Limb (tissue), 2 donors: ENCODE results near the gene ABCF3.

ENCODE experiments used
- DNase-seq, 2 donors: peaks; one replicate each; pipeline ENCODE4 v3.0.0-alpha.2; 2016; ENCODE audit errors: extremely low spot score in 2 of 2

ABCF3 gene

DNA sequence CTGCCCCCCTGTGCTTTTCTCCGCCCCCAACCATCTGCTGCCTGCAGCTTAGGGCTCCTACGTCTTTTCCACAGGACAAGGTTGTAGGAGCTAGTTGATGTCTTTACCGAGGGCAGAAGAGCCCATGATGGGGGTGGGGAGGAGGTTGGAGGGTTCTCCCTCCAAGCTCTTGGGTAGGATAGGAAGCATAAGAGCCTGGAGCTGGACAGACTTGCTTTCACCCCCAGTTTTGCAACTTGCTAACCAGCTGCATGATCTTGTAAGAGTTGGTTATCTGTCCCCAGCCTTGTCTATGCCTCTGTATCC, 856 bp downstream of the ABCF3 start:
- DNase-seq: no peak

DNA sequence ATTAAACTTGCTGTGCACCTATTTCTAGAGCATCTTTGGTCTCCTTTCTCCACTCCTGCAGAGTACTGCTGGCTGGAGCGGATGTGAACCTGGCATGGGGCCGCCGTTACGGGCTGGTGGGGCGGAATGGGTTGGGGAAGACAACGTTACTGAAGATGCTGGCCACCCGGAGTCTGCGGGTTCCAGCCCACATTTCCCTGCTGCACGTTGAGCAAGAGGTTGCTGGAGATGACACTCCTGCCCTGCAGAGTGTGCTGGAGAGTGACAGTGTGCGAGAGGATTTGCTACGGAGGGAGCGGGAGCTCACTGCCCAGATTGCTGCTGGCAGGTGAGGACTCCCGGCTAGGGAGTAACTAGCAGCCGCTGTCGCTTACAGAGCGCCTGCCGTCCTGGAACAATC, 2.1 kb downstream of the ABCF3 start:
- no peak for DNase-seq

- no peak for DNase-seq
These were observed 3.4 kb downstream of the ABCF3 start for GRCh38 chr3:184189421-184189820.

GRCh38 chr3:184192889-184193288, 6.9 kb downstream of the ABCF3 start:
- DNase-seq: no peak

GRCh38 chr3:184193991-184194539, 8.1 kb downstream of the ABCF3 start:
- no peak for DNase-seq

DNA sequence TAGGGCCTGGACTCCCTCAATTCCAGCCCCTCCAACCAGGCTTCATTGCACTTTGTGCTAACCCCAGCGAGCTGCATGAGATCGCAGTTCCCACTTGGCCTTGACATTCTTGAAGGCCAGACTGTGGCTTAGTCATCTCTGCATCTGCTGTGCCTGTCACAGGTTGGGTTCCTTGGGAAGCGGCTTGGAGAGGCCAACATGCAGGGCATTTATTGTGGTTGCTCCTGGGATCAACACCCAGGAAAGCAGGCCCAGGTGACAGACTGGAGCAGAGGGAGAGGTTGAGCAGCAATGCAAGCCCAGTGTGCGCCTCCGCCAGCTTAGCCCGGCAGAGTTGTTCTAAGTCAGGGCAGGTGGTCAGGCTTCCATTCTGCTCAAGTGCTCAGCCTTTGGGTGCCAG, 10.5 kb downstream of the ABCF3 start:
- no peak for DNase-seq

DNA sequence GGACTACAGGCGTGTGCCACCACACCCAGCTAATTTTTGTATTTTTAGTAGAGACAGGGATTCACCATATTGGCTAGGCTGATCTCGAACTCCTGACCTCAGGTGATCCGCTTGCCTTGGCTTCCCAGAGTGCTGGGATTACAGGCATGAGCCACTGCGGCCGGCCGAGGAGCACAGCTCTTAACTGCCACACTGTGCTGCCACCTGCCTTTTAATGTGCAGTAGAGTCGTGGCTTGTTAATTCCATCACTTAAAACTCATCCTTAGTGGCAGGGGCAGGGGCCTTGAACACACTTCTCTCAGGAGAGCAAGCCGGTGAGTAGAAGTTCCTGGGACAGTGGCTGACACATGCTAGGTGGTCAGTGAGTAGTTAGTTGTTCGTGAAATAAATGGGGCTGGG, 12.5 kb downstream of the ABCF3 start:
- no peak for DNase-seq

DNA sequence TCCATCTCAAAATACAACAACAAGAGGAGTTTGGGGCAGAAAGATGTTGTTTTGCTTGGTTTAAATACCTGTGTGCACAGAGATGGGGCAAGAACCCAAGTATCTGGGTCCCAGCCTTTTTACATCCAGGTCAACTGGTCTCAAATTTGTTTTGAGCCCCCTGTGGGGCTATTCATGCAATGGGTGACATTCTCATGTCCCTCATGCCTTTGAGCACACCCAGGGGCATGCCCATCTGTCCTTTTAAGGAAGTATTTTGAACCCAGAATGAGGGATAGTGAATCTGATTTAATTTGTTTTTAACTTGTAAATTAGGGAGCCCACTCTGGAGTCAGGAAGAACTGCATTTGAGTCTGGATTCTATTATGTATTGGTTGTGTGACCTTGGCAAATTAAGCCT, 14.8 kb downstream of the ABCF3 start:
- DNase-seq: no peak

DNA sequence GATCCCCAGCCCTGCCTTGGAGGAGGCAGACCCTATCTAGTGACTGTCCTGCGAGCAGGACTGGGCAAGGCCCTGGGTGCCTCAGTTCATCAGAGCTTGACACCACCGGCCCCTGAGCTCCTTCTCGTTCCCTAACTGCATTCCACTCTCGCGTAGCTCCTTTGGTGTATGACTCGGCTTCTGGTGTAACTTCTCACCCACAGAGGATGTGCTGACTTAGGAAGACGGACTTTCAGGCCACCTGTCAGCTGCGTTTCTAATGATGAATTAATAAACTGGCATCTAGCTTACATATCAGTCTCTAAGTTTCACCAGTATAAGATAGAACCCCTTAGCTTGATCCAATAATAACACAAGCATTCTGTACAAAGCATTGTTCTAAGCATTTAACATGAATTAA, 17.5 kb downstream of the ABCF3 start:
- no peak for DNase-seq

DNA sequence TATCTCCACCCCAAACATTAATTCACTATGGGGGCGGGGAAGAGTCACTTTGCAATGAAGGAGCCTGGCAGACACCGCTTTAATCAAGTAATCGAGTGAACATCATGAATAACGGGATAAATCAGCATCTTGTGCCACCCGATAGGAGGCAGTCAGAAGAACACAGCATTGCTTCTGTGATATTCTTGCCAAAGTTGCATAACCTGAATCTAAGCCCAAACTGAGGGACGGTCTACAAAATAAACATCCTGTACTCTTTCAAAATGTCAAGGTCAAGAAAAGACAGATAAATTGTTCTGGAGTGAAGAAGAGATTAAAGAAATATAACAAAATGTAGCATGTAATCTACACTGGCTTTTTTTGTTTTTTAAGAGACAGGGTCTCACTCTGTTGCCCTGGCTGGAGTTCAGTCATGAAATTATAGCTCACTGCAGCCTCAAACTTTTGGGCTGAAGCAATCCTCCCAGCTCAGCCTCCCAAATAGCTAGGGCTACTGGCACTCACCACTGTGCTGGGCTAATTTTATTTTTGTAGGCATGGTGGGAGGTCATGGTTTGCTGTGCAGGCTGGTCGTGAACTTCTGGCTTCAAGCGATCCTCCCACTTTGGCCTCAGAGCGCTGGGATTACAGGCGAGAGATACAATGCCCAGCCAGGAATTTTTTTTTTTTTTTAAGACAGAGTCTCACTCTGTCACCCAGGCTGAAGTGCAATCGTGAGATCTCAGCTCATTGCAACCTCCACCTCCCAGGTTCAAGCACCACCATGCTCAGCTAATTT, 23.3 kb downstream of the ABCF3 start:
- no peak for DNase-seq

- no peak for DNase-seq
These were observed 25.3 kb downstream of the ABCF3 start for GRCh38 chr3:184211297-184211696.

DNA sequence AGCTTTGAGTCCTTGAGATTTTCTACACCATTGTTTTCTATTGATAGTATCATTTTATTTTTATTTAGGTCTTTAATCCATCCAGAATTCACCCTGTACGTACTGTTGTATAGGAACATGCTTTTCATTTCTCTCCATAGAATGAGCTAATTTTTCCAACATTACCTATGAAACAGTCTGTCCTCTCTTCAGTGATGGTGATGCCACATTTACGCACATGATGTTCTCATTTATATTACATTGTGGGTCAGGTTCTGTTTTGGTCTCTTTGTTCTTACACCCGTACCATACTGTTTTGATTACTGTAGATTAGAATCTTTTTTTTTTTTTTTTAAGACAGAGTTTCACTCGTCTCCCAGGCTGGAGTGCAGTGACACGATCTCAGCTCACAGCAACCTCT, 25.7 kb downstream of the ABCF3 start:
- no peak for DNase-seq

GRCh38 chr3:184218814-184219213, 32.8 kb downstream of the ABCF3 start:
- DNase-seq: no peak

DNA sequence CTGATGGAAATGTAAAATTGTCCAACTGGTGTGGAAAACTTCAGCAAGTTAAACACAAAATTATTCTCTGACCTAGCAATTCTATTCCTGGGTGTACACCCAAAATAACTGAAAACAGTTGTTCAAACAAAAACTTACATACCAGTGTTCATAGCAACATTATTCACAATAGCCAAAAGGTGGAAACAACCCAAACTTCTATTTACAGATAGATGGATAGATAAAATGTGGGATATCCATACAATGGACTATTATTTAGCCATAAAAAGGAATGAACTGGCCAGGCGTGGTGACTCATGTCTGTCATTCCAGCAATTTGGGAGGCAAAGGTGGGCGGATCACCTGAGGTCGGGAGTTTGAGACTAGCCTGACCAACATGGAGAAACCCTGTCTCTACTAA, 36.5 kb downstream of the ABCF3 start:
- DNase-seq: no peak

- DNase-seq: no peak
These were observed 37.9 kb downstream of the ABCF3 start for GRCh38 chr3:184223946-184224345.

DNA sequence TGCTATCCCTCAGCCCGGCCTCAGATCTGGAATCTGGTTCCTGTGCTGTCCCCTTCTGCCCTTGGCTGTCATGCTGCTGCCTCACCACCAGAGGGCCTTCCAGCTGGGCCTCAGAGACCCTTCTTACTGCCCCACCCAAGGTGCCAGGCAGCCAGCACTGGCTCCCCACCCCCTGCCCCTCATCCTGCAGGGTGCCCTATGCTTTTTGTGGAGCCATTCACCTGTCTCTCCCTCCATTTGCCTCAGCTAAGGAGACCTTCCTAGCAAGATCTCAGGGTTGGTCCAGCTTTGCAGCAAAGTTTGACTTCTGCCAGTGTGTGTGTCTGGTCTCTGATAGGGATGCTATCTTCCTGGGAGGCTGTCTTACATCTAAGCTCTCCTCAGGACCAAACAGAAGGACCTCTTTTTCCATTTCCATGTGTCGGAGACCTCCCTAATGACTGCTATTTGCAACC, 41.5 kb downstream of the ABCF3 start:
- DNase-seq: no peak

- no peak for DNase-seq
These were observed 42.6 kb downstream of the ABCF3 start for GRCh38 chr3:184228376-184229137.

DNA sequence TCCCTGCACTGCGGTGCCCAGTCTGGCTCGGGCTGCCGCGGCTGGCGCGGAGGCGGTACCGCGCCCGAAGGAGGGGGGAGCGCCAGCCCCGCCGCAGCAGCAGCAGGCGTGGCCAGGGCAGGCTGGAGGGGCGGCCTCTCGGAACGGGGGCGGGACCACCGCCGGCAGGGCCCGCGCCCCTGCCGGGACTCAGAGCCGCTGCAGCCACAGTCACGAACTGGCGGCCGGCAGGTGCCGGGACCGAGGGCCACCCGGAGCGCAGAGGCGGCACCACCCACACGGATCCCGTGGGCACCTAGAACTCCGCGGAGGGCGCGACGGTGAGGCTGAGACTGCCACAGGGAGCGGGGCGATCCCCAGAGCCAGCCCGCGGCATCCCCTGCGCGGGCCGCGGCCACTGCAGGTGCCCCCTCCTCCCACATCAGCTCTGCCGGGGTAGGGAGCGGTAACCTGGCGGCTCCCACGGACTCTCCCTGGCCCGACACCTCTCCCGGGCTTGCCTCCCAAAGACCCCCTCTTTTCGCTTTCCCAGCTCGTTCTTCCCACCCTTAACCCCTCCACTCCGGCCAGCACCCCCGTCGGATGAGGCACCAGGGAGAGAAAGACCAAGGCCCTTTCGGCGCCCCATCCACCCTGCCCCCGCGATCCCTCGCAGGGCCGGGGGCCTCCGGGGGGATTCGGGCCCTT, 43.5 kb downstream of the ABCF3 start, which contains the start of gene VWA5B2:
Gene VWA5B2, plus strand, starts transcription at position 192 of the 687 bp plus-strand sequence. CDS start 944 bp downstream, outside the sequence.
- peak; percentile 38 to 77 for DNase-seq

DNA sequence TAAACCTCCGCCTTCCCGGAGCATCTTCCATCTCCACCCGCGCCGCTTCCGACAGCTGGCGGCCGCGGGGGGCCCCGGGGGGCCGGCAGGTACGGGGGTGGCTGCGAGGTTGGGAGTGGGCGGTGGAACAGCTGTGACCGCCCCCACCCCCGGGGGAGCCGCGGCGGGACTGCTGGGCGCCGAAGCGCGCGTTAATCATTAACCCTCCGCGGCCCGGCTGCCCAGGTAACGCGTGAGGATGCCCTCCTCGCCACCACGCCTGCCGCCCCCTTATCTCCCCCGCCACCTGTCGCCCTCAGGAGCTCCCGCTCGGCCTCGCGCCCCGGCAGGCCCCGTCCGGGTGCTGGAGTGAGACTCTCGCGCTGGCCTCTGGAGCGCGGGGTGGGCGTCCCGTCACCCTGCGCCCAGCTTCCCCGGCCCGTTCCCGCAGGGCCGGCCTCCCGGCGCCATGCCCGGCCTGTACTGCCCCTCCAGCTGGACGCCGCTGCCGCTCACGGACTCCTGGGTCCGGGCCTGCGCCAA, 44.1 kb downstream of the ABCF3 start:
- no peak for DNase-seq

- DNase-seq: no peak
These were observed 44.9 kb downstream of the ABCF3 start for GRCh38 chr3:184230603-184231528.

DNA sequence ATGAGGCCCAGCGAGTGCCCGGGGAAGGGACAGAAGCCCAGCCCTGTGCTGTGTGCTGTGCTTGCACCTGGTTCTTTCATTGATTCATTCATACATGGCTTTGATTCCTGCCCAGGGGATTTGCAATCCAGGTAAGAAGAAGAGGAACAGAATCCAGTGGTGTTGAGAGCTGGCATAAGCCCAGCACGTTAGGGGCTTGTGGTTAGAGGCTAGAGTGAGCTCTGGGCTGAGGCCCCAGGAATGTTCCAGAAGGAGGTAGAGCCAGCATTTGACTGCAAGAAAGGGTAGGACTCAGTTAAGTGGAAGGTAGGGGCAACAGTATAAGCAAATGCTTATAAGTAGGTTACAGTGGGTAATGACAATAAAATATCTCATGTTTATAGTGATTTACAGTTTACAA, 45.7 kb downstream of the ABCF3 start:
- DNase-seq: no peak
